Left forelimb (tissue), 1 donor: ENCODE results near the gene TMEM175.
A peak's percentile ranks its signal among the peaks of the same experiment; 100 is the strongest.

Experiments
- DNase-seq: peaks from one replicate; pipeline ENCODE4 v3.0.0-alpha.2; 2018; ENCODE audit warnings: low spot score

The TMEM175 gene

GRCh38 chr4:947491-947971 lies 15.3 kb downstream of the TMEM175 start:
- DNase-seq = no peak

- no peak for DNase-seq
These were observed 16.1 kb downstream of the TMEM175 start for GRCh38 chr4:948101-948935.

GRCh38 chr4:948936-949300 lies 16.7 kb downstream of the TMEM175 start:
- DNase-seq = no peak

GRCh38 chr4:949656-950055 lies 17.4 kb downstream of the TMEM175 start:
- no peak for DNase-seq

- no peak for DNase-seq
These were observed 18.1 kb downstream of the TMEM175 start for GRCh38 chr4:950136-951020.

GRCh38 chr4:951186-951585 lies 18.9 kb downstream of the TMEM175 start:
- DNase-seq = peak; percentile 52

GRCh38 chr4:951594-952468 lies 19.6 kb downstream of the TMEM175 start:
- peak; percentile 51 for DNase-seq

GRCh38 chr4:952881-953573 lies 20.8 kb downstream of the TMEM175 start:
- DNase-seq = peak; percentile 54

- DNase-seq = no peak
These were observed 21.3 kb downstream of the TMEM175 start for GRCh38 chr4:953574-953915.

GRCh38 chr4:954211-955020 lies 22.2 kb downstream of the TMEM175 start:
- DNase-seq = peak; percentile 41

GRCh38 chr4:955161-955921 lies 23.1 kb downstream of the TMEM175 start:
- no peak for DNase-seq

- peak; percentile 49 for DNase-seq
These were observed 23.7 kb downstream of the TMEM175 start for GRCh38 chr4:955931-956381.

- DNase-seq = peak; percentile 31
These were observed 24.4 kb downstream of the TMEM175 start for GRCh38 chr4:956531-957230.

- no peak for DNase-seq
These were observed 24.9 kb downstream of the TMEM175 start for GRCh38 chr4:957231-957580.

- peak; percentile 36 for DNase-seq
These were observed 25.5 kb downstream of the TMEM175 start for GRCh38 chr4:957581-958313.

GRCh38 chr4:958314-958665 lies 26.0 kb downstream of the TMEM175 start:
- peak; percentile 41 for DNase-seq

- DNase-seq = peak; percentile 53
These were observed 26.6 kb downstream of the TMEM175 start for GRCh38 chr4:958696-959337.
